NCI-H146 treated with DMSO at 0.1 percent for 48 hours (cell line): ENCODE data around the gene GRM4.
"Not testable (repeated sequence)": the region's sequence is repeated elsewhere in the genome, so short reads cannot be mapped to it uniquely, and the experiment has no call there.

Experiments
- DNase-seq: peaks from one replicate; lab custom pipeline; 2025; ENCODE audit not compliant: unreplicated experiment; lab: John Stamatoyannopoulos, UW

Gene GRM4

GRCh38 chr6:34027445-34027936 is 118.4 kb downstream of the GRM4 start:
- no peak for DNase-seq

- DNase-seq = peak; percentile 17
These were observed 120.0 kb downstream of the GRM4 start for GRCh38 chr6:34025861-34026260.

GRCh38 chr6:34025112-34025807 is 120.6 kb downstream of the GRM4 start:
- DNase-seq = peak; percentile 24

GRCh38 chr6:34022873-34023255 is 123.0 kb downstream of the GRM4 start:
- no peak for DNase-seq

GRCh38 chr6:34022250-34022872 is 123.5 kb downstream of the GRM4 start:
- DNase-seq = no peak

- DNase-seq = no peak
These were observed 124.2 kb downstream of the GRM4 start for GRCh38 chr6:34021554-34022190.

- DNase-seq = no peak
These were observed 124.9 kb downstream of the GRM4 start for GRCh38 chr6:34020807-34021553.

- DNase-seq = no peak
These were observed 125.6 kb downstream of the GRM4 start for GRCh38 chr6:34020278-34020677.

- DNase-seq = no peak
These were observed 126.8 kb downstream of the GRM4 start for GRCh38 chr6:34018961-34019606.

GRCh38 chr6:34018026-34018425 is 127.9 kb downstream of the GRM4 start:
- DNase-seq = peak; percentile 9

- DNase-seq = no peak
These were observed 128.6 kb downstream of the GRM4 start for GRCh38 chr6:34017106-34017805.

- DNase-seq = not testable (repeated sequence)
These were observed 129.3 kb downstream of the GRM4 start for GRCh38 chr6:34016573-34016972.

GRCh38 chr6:34015586-34015985 is 130.3 kb downstream of the GRM4 start:
- no peak for DNase-seq

- DNase-seq = no peak
These were observed 134.6 kb downstream of the GRM4 start for GRCh38 chr6:34011264-34011663.

- DNase-seq = peak; percentile 32
These were observed 139.9 kb downstream of the GRM4 start for GRCh38 chr6:34005901-34006531.

GRCh38 chr6:34004706-34005105 is 141.2 kb downstream of the GRM4 start:
- DNase-seq = no peak

- DNase-seq = no peak
These were observed 141.9 kb downstream of the GRM4 start for GRCh38 chr6:34003962-34004361.

- DNase-seq = no peak
These were observed 143.9 kb downstream of the GRM4 start for GRCh38 chr6:34001706-34002621.

- no peak for DNase-seq
These were observed 145.6 kb downstream of the GRM4 start for GRCh38 chr6:34000281-34000680.
